ENCODE data around the gene KCNS3. TPM values are rescaled to one million over a fixed set of nuclear protein-coding genes. Genes with fewer than 3 reads are reported as not detected.

Gene KCNS3
- total and polyA plus RNA-seq, 2 of the 4 experiments (the other 2 are of a cell fraction): 2.9 to 4.3 TPM

DNA sequence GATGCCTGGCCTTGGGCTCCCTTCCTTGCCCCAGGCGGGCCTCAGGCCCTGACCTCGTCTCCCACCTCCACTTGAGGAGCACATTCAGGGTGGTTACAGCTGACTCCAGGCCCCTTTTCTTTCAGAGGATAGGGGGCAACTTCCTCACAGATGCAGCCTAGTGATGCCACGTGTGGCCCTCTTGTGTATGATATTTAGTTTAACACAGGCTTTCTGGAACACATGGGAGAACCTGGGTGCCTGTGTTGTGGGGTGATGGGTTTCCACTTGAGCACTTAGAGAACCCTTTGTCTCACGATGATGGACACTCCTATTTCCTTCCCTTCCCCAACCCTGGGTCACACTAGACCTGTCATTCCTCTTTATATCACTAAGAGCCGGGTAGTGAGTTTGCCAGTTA is 6.8 kb upstream of the KCNS3 start:
- Histone ChIP-seq H3K9me3 (ENCODE audit: control insufficient read depth, insufficient read depth, low read length) (no peaks in the 10 kb centered on the region), H3K27me3 (ENCODE audit: control insufficient read depth, insufficient read depth, low read length) (peaks cover 31% of the 10 kb centered on the region), H2AFZ (replicated peaks; ENCODE audit: low read length, poor library complexity) (no peak overlapping the region), H4K5ac (ENCODE audit: low read depth, low read length) (no peak overlapping the region), H3K14ac (replicated peaks; ENCODE audit: low read depth, low read length) (no peak overlapping the region), H3K9me1 (ENCODE audit: insufficient read depth, low read length) (no peaks in the 10 kb centered on the region), H2BK20ac (ENCODE audit: low read depth, low read length) (no peak overlapping the region), H3K4me3 (ENCODE audit: insufficient read depth, low read depth, low read length) (no peak overlapping the region), H3K56ac (ENCODE audit: extremely low read depth, insufficient read depth, low read length) (no peak overlapping the region), H2BK120ac (ENCODE audit: low read depth, low read length) (no peak overlapping the region), H3K18ac (ENCODE audit: low read depth, low read length) (no peak overlapping the region), H4K20me1 (ENCODE audit: insufficient read depth, low read length) (no peaks in the 10 kb centered on the region), H3K4ac (ENCODE audit: low read depth, low read length) (no peak overlapping the region), H4K8ac (ENCODE audit: low read depth in 2 of 2, low read length in 2 of 2) (no peak overlapping the region), H3K36me3 (ENCODE audit: control insufficient read depth, insufficient read depth, low read length) (no peaks in the 10 kb centered on the region), H3K9ac (ENCODE audit: low read depth, low read length) (no peak overlapping the region), H2BK15ac (ENCODE audit: low read depth, low read length) (no peak overlapping the region), H4K91ac (ENCODE audit: insufficient read depth, low read depth, low read length) (no peak overlapping the region), H3K27ac (ENCODE audit: insufficient read depth, low read length) (no peak overlapping the region), H3K4me1 (ENCODE audit: control insufficient read depth, insufficient read depth, low read length) (no peaks in the 10 kb centered on the region), H2AK5ac (ENCODE audit: low read depth, low read length) (no peak overlapping the region), H2AK9ac (replicated peaks; ENCODE audit: low read depth, low read length, poor library complexity) (no peak overlapping the region), H3K4me2 (ENCODE audit: low read depth, low read length) (no peak overlapping the region), H2BK5ac (ENCODE audit: low read depth, low read length, poor library complexity, severe bottlenecking) (no peak overlapping the region), H3K79me1 (ENCODE audit: low read depth in 1 of 2, low read length in 2 of 2) (no peaks in the 10 kb centered on the region), H3K23ac (ENCODE audit: low read depth, low read length) (no peak overlapping the region)
- CTCF ChIA-PET: interaction anchor here (0.5 kb wide), 1 partner anchor 503 kb away, joined by 5 read pairs; no protein-coding TSS in a partner anchor
- intact Hi-C loops (cut with micrococcal nuclease): no loop called here
- dilution Hi-C loops (cut with HindIII; ENCODE audit: low sequenced_read_pairs, unreplicated experiment): no loop called here
- TF ChIP-seq FOS (IDR thresholded peaks at IDR 0.05; ENCODE audit: low read depth, low read length) (no peak), RAD21 (IDR thresholded peaks at IDR 0.05; ENCODE audit: low read length) (no peak), CEBPB (IDR thresholded peaks at IDR 0.05; ENCODE audit: low read depth, low read length) (no peak), NFE2L2 (IDR thresholded peaks at IDR 0.05; ENCODE audit: low read depth, low read length) (no peak), RCOR1 (IDR thresholded peaks at IDR 0.05; ENCODE audit: insufficient replicate concordance, low read length) (no peak), POLR2A (IDR thresholded peaks at IDR 0.05; ENCODE audit: low read depth, low read length) (no peak)
- TF ChIP-seq, protein P1, sequence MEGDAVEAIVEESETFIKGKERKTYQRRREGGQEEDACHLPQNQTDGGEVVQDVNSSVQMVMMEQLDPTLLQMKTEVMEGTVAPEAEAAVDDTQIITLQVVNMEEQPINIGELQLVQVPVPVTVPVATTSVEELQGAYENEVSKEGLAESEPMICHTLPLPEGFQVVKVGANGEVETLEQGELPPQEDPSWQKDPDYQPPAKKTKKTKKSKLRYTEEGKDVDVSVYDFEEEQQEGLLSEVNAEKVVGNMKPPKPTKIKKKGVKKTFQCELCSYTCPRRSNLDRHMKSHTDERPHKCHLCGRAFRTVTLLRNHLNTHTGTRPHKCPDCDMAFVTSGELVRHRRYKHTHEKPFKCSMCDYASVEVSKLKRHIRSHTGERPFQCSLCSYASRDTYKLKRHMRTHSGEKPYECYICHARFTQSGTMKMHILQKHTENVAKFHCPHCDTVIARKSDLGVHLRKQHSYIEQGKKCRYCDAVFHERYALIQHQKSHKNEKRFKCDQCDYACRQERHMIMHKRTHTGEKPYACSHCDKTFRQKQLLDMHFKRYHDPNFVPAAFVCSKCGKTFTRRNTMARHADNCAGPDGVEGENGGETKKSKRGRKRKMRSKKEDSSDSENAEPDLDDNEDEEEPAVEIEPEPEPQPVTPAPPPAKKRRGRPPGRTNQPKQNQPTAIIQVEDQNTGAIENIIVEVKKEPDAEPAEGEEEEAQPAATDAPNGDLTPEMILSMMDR (conservative IDR thresholded peaks at IDR 0.05; ENCODE audit: low read depth, low read length): no peak
- POLR2A ChIA-PET (ENCODE audit: unreplicated experiment): no interaction called here
- WGBS, 2 experiments (ENCODE audit: extremely low coverage in 2 of 2, insufficient read length in 1 of 2): no CpG with 5 or more reads among the region's 5 CpGs
- in situ Hi-C loops (cut with MboI; ENCODE audit: low sequenced_read_pairs): loop anchor here (25.0 kb wide), 1 partner anchor 291 kb away; no protein-coding TSS in a partner anchor
- no peak for DNase-seq
- no TSS peak for BruUV-seq (replicated peaks)
- ATAC-seq (ENCODE audit: low read depth): no peak

All from IMR-90 (cell line).